K562 treated with DMSO at 1 percent for 24 hours (cell line): Measurements from ENCODE around the gene TRIOBP. TPM values are rescaled to one million over a fixed set of nuclear protein-coding genes. Genes with fewer than 3 reads are reported as not detected.

Source experiments
- total RNA-seq: library from RNA; unstranded; fragments of 300-600 nt; gene quantifications from 2 replicates; pipeline ENCODE4 v1.2.3, GENCODE V29; 2022; ENCODE audit warnings: low read depth; ENCODE audit not compliant: insufficient read depth

The TRIOBP gene
- 22.3 and 27.2 TPM in 2 replicates for total RNA-seq

GRCh38 chr22:37696657-37697537 is at the start of gene TRIOBP:
Gene TRIOBP (plus strand): TSS chr22:37697048. CDS start chr22:37701366, 4,318 bp downstream.

GRCh38 chr22:37658133-37659065 is 38.4 kb upstream of the TRIOBP start, which contains the start of gene PDXP:
Gene PDXP (plus strand): TSS chr22:37658723. CDS start chr22:37658783, 60 bp downstream.

GRCh38 chr22:37674951-37675929 is 21.6 kb upstream of the TRIOBP start, which contains the start of gene LGALS1:
Gene LGALS1 (plus strand): TSS chr22:37675636. CDS start chr22:37675703, 67 bp downstream.

GRCh38 chr22:37686002-37686982 is 10.6 kb upstream of the TRIOBP start, which contains the start of gene NOL12:
Gene NOL12 (plus strand): TSS chr22:37686343. CDS start chr22:37686393, 50 bp downstream.

GRCh38 chr22:37807410-37808293 is 110.8 kb downstream of the TRIOBP start, which contains the start of gene GCAT:
Gene GCAT (plus strand): TSS chr22:37807934. CDS start chr22:37807968, 34 bp downstream.

GRCh38 chr22:37823134-37823985 is 126.5 kb downstream of the TRIOBP start, which contains the start of gene GALR3:
Gene GALR3 (plus strand): TSS chr22:37823382. CDS start chr22:37823407, 25 bp downstream.

Other genes with a start within 250 kb of the TRIOBP start
- gene MFNG, start 210.7 kb upstream of the TRIOBP start, total RNA-seq: not detected in 2 replicates
- gene CARD10, start 177.6 kb upstream of the TRIOBP start, total RNA-seq: 3.8 and 4.2 TPM in 2 replicates
- gene CDC42EP1, start 136.6 kb upstream of the TRIOBP start, total RNA-seq: 29.1 and 33.3 TPM in 2 replicates
- gene LGALS2, start 117.0 kb upstream of the TRIOBP start, total RNA-seq: not detected in 2 replicates
- gene GGA1, start 88.2 kb upstream of the TRIOBP start, total RNA-seq: 36.8 and 41.6 TPM in 2 replicates
- 30.0 and 31.3 TPM in 2 replicates for gene SH3BP1, start 57.4 kb upstream of the TRIOBP start, total RNA-seq
- gene PDXP, start 38.3 kb upstream of the TRIOBP start, total RNA-seq: 59.5 and 72.3 TPM in 2 replicates
- gene LGALS1, start 21.4 kb upstream of the TRIOBP start, total RNA-seq: 1,179 and 1,308 TPM in 2 replicates
- 14.4 and 19.1 TPM in 2 replicates for gene NOL12, start 10.7 kb upstream of the TRIOBP start, total RNA-seq
- gene GCAT, start 110.9 kb downstream of the TRIOBP start, total RNA-seq: 93.3 and 95.3 TPM in 2 replicates
- 0.72 and 1.6 TPM in 2 replicates for gene GALR3, start 126.3 kb downstream of the TRIOBP start, total RNA-seq
- 80.4 and 84.6 TPM in 2 replicates for gene ANKRD54, start 147.3 kb downstream of the TRIOBP start, total RNA-seq
- 547 and 552 TPM in 2 replicates for gene EIF3L, start 152.4 kb downstream of the TRIOBP start, total RNA-seq
- 29.1 and 29.6 TPM in 2 replicates for gene MICALL1, start 209.2 kb downstream of the TRIOBP start, total RNA-seq